ENCODE results near the gene TDRD12. TPM values are rescaled to one million over a fixed set of nuclear protein-coding genes. Genes with fewer than 3 reads are reported as not detected.
"Not testable (repeated sequence)": the region's sequence is repeated elsewhere in the genome, so short reads cannot be mapped to it uniquely, and the experiment has no call there.

The TDRD12 gene
- polyA plus RNA-seq, 4 donors: 0.11 to 1.2 (median 0.67) TPM

- DNase-seq (ENCODE audit: low read depth in 4 of 4, low spot score in 2 of 4): no peak
Measured at GRCh38 chr19:32691952-32692726, 27.4 kb upstream of the TDRD12 start.

GRCh38 chr19:32692727-32693061, 26.9 kb upstream of the TDRD12 start:
- no peak for DNase-seq (ENCODE audit: low read depth in 4 of 4, low spot score in 2 of 4)

- DNase-seq (ENCODE audit: low read depth in 4 of 4, low spot score in 2 of 4): not testable (repeated sequence)
Measured at GRCh38 chr19:32693151-32694108, 26.1 kb upstream of the TDRD12 start.

- not testable (repeated sequence) for DNase-seq (ENCODE audit: low read depth in 4 of 4, low spot score in 2 of 4)
Measured at GRCh38 chr19:32694316-32694715, 25.3 kb upstream of the TDRD12 start.

GRCh38 chr19:32694851-32695250, 24.7 kb upstream of the TDRD12 start:
- not testable (repeated sequence) for DNase-seq (ENCODE audit: low read depth in 4 of 4, low spot score in 2 of 4)

- DNase-seq (ENCODE audit: low read depth in 4 of 4, low spot score in 2 of 4): not testable (repeated sequence)
Measured at GRCh38 chr19:32695506-32695905, 24.1 kb upstream of the TDRD12 start.

- DNase-seq (ENCODE audit: low read depth in 4 of 4, low spot score in 2 of 4): not testable (repeated sequence)
Measured at GRCh38 chr19:32696771-32697170, 22.8 kb upstream of the TDRD12 start.

- DNase-seq (ENCODE audit: low read depth in 4 of 4, low spot score in 2 of 4): not testable (repeated sequence)
Measured at GRCh38 chr19:32700129-32700528, 19.4 kb upstream of the TDRD12 start.

- no peak for DNase-seq (ENCODE audit: low read depth in 4 of 4, low spot score in 2 of 4)
Measured at GRCh38 chr19:32702010-32702409, 17.6 kb upstream of the TDRD12 start.

GRCh38 chr19:32704006-32704405, 15.6 kb upstream of the TDRD12 start:
- not testable (repeated sequence) for DNase-seq (ENCODE audit: low read depth in 4 of 4, low spot score in 2 of 4)

GRCh38 chr19:32708457-32708856, 11.1 kb upstream of the TDRD12 start:
- DNase-seq (ENCODE audit: low read depth in 4 of 4, low spot score in 2 of 4): no peak

- DNase-seq (ENCODE audit: low read depth in 4 of 4, low spot score in 2 of 4): no peak
Measured at GRCh38 chr19:32709032-32709431, 10.5 kb upstream of the TDRD12 start.

GRCh38 chr19:32711747-32712146, 7.8 kb upstream of the TDRD12 start:
- DNase-seq (ENCODE audit: low read depth in 4 of 4, low spot score in 2 of 4): no peak

- DNase-seq (ENCODE audit: low read depth in 4 of 4, low spot score in 2 of 4): not testable (repeated sequence)
Measured at GRCh38 chr19:32716203-32716602, 3.4 kb upstream of the TDRD12 start.

GRCh38 chr19:32717496-32717895, 2.1 kb upstream of the TDRD12 start:
- no peak for DNase-seq (ENCODE audit: low read depth in 4 of 4, low spot score in 2 of 4)

- no peak for DNase-seq (ENCODE audit: low read depth in 4 of 4, low spot score in 2 of 4)
Measured at GRCh38 chr19:32718286-32718685, 1.3 kb upstream of the TDRD12 start.

GRCh38 chr19:32720216-32720935, 809 bp downstream of the TDRD12 start:
- no peak for DNase-seq (ENCODE audit: low read depth in 4 of 4, low spot score in 2 of 4)

GRCh38 chr19:32720936-32721250, 1.3 kb downstream of the TDRD12 start:
- no peak for DNase-seq (ENCODE audit: low read depth in 4 of 4, low spot score in 2 of 4)

GRCh38 chr19:32735936-32736335, 16.4 kb downstream of the TDRD12 start:
- DNase-seq (ENCODE audit: low read depth in 4 of 4, low spot score in 2 of 4): no peak

- no peak for DNase-seq (ENCODE audit: low read depth in 4 of 4, low spot score in 2 of 4)
Measured at GRCh38 chr19:32743021-32743420, 23.5 kb downstream of the TDRD12 start.

- DNase-seq (ENCODE audit: low read depth in 4 of 4, low spot score in 2 of 4): no peak
Measured at GRCh38 chr19:32743447-32743846, 23.9 kb downstream of the TDRD12 start.
